GM18870 (cell line): Measurements from ENCODE around the gene CAMK1D.
"Not testable (repeated sequence)": the region's sequence is repeated elsewhere in the genome, so short reads cannot be mapped to it uniquely, and the experiment has no call there.

ENCODE experiments used
- ATAC-seq: cut with Tn5 transposase; IDR thresholded peaks from one replicate; pipeline ENCODE4 v1.9.1; 2021; ENCODE audit warnings: moderate library complexity; ENCODE audit not compliant: unreplicated experiment

Gene CAMK1D

GRCh38 chr10:12489357-12489756, 140.0 kb downstream of the CAMK1D start:
- no peak for ATAC-seq

DNA sequence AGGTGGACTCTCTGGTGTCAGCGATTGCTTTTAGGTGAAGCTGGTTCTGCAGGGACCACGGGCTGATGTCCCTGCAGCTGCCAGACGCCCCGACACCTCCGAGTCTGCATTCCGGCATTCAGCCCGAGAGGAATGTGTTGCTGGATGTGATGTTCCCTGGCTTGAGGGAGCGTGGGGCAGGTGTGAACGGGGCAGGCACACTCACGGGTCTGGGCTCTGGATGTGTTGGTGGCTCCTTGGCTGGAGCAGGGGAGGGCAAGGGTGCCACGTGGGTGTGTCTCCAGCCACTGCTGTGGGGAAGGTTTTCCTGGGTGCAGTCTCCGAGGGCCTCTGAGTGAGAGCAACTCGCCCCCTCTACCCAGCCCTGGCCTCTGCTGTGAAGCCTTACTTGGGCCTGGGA, 140.5 kb downstream of the CAMK1D start:
- no peak for ATAC-seq

DNA sequence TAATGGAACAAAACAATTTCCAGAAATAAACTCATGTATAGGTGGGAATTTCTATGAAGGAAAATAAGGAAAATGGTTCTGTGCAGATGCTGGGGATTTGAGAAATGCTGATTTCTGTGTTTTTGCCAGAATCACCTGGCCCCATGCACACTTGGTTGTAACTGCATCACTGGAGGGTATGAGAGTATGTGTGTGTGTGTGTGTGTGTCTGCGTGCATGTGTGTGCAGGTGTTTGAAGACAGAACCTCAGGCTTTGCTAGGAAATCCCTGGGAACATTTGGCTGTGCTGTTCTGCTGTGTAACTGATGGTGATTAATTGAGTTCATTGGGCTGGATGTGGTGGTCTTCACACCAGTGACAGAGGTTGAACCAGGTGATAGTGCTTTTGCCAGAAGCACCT, 141.6 kb downstream of the CAMK1D start:
- ATAC-seq, result no peak

GRCh38 chr10:12491491-12491890, 142.1 kb downstream of the CAMK1D start:
- no peak for ATAC-seq

- no peak for ATAC-seq
These were observed 142.7 kb downstream of the CAMK1D start for GRCh38 chr10:12492016-12492415.

DNA sequence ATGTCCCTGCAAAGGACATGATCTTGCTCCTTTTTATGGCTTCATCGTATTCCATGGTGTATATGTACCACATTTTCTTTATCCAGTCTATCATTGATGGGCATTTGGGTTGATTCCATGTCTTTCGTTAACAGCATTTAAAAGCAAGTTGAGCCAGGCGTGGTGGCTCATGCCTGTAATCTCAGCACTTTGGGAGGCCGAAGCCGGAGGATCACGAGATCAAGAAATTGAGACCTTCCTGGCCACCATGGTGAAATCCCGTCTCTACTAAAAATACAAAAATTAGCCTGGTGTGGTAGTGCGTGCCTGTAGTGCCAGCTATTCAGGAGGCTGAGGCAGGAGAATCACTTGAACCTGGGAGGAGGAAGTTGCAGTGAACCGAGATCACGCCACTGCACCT, 147.7 kb downstream of the CAMK1D start:
- not testable (repeated sequence) for ATAC-seq

- ATAC-seq, result no peak
These were observed 150.0 kb downstream of the CAMK1D start for GRCh38 chr10:12499076-12499986.

DNA sequence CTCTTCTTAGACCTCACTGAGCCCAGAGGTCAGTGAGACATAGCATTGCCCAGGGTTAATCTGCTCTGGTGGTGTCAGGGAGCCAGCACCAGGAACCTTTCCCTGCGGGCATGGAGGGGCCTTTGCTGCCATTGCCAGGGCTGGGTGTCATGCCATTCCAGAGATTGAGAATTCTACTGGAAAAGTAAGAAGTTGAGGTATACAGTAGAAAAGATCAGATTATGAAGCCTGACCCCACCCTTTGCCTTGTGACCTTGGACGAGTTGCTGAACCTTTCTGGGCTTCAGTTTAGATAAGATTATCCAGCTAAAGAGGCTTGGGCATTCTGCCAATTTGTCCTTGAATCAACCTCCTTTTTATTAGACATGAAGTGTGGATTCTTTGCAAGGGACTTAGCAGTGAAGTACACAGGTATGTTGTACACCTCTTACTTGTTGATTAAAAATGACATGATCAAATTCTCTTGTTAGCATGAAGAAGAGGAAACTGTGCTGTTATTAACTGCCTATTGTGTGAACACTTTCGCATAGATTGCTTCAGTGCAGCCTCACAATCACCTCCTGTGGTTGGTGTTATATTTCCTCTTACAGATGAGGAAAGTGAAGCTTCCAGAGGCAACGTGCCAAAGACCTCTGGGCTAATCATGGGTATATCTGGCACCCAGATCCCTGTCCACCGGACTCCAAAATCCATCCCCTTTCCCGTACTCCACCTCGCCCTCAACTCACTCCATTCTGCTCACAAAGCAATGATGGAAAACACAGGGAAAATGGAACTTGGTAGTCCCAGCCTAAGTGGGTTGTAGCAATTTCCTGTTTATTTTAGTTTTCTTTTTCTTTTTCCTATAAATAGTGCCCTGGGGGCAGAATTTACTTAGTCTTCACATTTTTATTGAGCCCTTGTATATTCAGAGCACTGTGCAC, 151.3 kb downstream of the CAMK1D start:
- no peak for ATAC-seq

GRCh38 chr10:12501324-12501723, 152.0 kb downstream of the CAMK1D start:
- ATAC-seq, result no peak

GRCh38 chr10:12501841-12502525, 152.6 kb downstream of the CAMK1D start:
- no peak for ATAC-seq

DNA sequence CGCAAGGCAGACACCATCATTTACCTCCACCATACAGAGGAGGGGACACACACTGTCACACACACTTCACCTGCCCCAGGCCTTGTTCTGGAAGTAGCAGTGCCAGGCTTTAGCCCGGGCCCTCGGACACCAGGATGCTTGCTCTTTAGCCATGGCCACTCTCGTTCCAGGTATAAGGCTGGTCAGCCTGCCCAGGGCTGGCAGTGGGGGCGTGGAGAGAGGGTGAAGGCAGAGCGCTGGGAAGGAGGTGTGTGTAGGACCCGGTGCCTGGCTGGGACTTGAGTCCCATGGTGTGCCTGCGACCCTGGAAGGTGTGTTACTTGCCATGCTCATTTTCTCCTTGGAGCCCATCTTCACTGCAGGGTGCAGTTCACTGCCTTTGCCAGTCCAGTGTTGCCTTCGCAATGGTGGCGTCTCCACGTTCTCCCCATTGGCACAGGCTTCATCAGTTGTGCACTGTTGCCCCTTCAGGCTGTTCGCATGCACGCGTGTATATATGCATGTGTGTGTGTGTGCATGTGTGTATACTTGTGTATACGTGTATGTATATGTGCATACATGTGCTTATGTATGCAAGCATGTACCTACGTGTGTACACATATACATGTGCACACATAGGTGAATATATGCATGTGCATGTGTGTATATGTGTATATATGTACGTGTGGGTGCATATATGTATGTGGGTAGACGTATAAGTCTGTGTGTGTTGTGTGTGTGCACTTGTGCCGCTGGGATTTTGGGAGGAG, 153.4 kb downstream of the CAMK1D start:
- ATAC-seq, result no peak

DNA sequence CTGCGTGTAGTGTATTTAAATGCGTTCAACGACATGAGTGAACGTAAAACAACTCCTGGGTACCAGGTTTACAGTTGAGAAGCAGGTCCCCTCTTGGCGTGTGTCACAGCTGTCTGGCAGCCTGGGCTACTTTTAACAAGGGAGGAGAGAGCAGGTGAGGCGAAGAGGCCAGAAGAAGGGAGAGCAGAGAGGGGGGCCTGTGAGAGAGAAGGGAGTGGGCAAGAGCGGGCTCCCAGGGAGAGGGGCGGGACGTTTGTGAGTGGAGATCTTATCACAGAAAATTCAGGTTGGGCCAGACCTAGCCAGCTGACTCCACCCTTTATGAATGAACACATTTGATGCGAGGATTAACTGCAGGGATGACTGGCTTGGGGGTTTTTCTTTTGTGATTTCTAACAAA, 154.0 kb downstream of the CAMK1D start:
- no peak for ATAC-seq

- no peak for ATAC-seq
These were observed 154.8 kb downstream of the CAMK1D start for GRCh38 chr10:12504176-12504575.

DNA sequence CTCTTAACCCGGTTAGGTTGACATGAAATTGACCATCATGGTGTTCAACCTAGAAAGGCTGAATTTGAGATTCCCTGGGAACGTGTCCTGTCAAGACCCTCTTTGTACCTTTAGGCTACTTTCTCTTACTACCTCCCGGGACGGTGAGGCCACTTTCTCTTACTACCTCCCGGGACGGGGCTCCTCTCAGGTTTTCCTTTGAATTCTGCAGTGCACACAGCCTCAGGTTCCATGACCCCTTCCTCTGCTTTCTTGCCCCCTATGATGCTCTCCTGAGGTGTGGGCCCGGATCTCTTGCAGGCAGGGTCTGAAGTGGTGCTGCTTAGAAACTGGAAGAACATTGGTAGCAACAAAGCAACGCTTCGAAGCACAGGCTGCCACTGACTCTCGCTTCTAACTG, 155.3 kb downstream of the CAMK1D start:
- no peak for ATAC-seq

DNA sequence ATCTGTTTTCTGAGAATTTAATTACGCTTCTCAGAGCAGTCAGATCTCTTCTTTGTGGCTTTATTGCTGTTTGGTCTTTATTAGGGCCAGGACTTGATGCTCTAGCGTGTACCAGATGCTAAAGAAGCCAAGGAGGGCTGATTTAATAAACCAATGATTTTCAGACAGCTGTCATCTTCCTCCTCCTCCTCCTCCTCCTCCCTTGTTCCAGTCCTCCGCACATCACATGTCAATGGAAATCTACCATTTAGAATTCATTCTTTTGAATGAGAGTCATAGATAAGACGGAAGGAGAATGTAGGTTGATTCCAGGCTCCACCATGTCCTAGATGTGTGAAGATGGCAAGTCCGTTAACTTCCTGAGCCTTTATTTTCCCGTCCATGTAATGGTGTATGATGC, 156.3 kb downstream of the CAMK1D start:
- ATAC-seq, result no peak

- ATAC-seq, result no peak
These were observed 158.0 kb downstream of the CAMK1D start for GRCh38 chr10:12507165-12507850.

DNA sequence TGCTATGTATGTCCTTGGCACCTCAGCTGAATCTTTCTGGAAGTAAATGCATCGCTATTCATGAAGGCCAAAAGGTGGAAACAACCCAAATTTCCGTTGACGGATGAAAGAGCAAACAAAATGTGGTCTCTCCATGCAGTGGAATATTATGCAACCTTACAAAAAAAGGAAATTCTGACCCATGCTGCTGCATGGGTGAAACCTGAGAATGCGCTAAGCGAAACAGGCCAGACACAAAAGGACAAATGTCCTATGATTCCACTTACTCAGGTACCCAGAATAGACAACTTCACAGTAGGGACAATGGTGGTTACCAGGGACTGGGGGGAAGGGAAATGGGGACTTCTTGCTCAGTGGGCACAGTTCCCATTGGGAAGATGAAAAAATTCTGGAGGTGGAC, 158.8 kb downstream of the CAMK1D start:
- ATAC-seq, result no peak

DNA sequence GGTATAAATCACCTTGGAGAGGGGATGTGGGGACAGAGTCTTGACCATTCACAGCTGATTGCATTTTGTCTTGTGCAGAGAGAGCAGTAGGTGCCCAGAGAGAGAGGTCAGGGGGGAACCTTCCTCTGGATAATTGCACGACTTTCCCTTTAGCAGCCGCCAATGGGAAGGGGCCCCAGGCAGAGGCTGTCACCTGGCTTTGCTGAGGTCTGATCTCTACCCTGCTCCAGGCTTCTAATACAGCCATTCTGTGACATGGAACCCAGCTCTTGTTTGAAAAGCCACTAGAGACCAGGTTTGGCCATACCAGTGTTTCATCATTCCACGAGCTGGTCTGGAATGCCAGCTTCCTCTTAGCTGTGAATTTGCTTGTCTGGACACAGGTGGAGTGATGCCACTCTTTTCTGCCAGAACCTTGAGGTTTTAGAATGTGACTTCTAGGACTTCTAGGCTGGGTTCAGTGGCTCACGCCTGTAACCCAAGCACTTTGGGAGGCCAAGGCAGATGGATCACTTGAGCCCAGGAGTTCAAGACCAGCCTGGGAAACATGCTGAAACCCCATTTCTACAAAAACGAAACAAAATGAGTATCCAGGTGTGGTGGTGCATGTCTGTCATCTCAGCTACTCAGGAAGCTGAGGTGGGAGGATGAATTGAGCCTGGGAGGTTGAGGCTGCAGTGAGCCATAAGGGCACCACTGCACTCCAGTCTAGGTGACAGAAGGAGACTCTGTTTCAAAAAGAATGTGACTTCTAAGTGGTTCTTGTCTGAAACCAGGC, 159.9 kb downstream of the CAMK1D start:
- no peak for ATAC-seq

DNA sequence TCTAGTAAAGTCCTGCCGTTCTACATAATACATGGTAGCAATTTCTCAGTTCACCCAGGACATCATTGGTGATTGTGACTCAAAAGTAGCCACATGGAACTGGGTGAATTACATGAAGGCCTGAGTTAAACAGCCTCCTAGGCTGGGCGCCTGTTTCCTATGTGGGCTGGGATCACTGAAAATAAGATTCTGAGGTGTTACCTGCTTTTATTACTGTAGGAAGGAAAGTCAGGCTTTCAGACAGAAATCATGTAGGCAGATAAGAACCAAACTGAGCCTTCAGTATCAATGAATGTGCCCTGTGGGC, 160.4 kb downstream of the CAMK1D start:
- ATAC-seq, result no peak
